Measurements from ENCODE around the gene PXMP4. TPM values are rescaled to one million over a fixed set of nuclear protein-coding genes. Genes with fewer than 3 reads are reported as not detected.
A peak's percentile ranks its signal among the peaks of the same experiment; 100 is the strongest.

The PXMP4 gene
- total and polyA plus RNA-seq, 9 of the 15 experiments (the other 6 are each of a cell fraction or from before 2014, with no cell fraction given): 4.8 to 29.1 (median 6.8) TPM

GRCh38 chr20:33687370-33687915, 32.7 kb downstream of the PXMP4 start:
- no peak overlapping the region for H3K4me2 ChIP-seq (ENCODE audit: insufficient read depth, low read length)
- peaks cover 25% of the 10 kb centered on the region for H3K79me2 ChIP-seq (ENCODE audit: control insufficient read depth, insufficient read depth, low read length)
- no peaks in the 10 kb centered on the region for H3K9me1 ChIP-seq (ENCODE audit: control insufficient read depth, insufficient read depth, low read length)
- TF ChIP-seq SPI1 (IDR thresholded peaks at IDR 0.05; ENCODE audit: borderline replicate concordance, low read depth, low read length) (peak; percentile 71), ZNF253 (CRISPR knock-in tag; conservative IDR thresholded peaks at IDR 0.05) (no peak), ZNF133 (CRISPR knock-in tag; IDR thresholded peaks at IDR 0.05) (no peak)
- H4K20me1 ChIP-seq (replicated peaks; ENCODE audit: control insufficient read depth, insufficient read depth, low read length): peaks cover 14% of the 10 kb centered on the region; the same call in 1 of the 2 replicates
- ChIA-PET POLR2A (interaction anchor here (0.9 to 1.0 kb wide), 2 partner anchors 9 to 18 kb away, joined by 4 read pairs; no protein-coding TSS in a partner anchor), CTCF (ENCODE audit: low intra/inter-chr PET ratio) (no interaction called here)
- no TSS peak for BruUV-seq (replicated peaks)
- H3K9me3 ChIP-seq (replicated peaks; ENCODE audit: control insufficient read depth, insufficient read depth, low read depth, low read length): no peaks in the 10 kb centered on the region
- intact Hi-C loops (cut with micrococcal nuclease) (loop anchor here (5.0 kb wide), 2 partner anchors 45 to 125 kb away; partner anchors contain the start of genes CHMP4B and ZNF341), in situ Hi-C loops (cut with MboI) (no loop called here)
- peak overlapping the region; percentile 53; the same call in 1 of the 2 replicates for H2AFZ ChIP-seq (ENCODE audit: low read depth, low read length)
- H3K4me3 ChIP-seq: no peak overlapping the region
- DNase-seq (ENCODE audit: extremely low read depth in 1 of 4, low spot score in 3 of 4) (no peak), FAIRE-seq (no peak), ATAC-seq (no peak)
- H3K4me1 ChIP-seq (replicated peaks in 1 of 2; ENCODE audit: control insufficient read depth in 2 of 2, insufficient read depth in 2 of 2, low read length in 2 of 2): peaks cover 40 to 59% of the 10 kb centered on the region in 2 experiments
- WGBS (ENCODE audit: insufficient coverage, low coverage, missing lambda C conversion rate): 59% methylated on average over 8 of the region's 8 CpGs
- H3K36me3 ChIP-seq (ENCODE audit: control insufficient read depth, insufficient read depth, low read length): peaks cover 7% of the 10 kb centered on the region; the same call in 1 of the 3 replicates
- no peaks in the 10 kb centered on the region for H3K27me3 ChIP-seq (ENCODE audit: control insufficient read depth in 2 of 2, insufficient read depth in 2 of 2, low read length in 2 of 2)
- H3K27ac ChIP-seq (ENCODE audit: extremely low read depth, low read depth, low read length): no peak overlapping the region
- no peak overlapping the region; a peak in 1 of 4 replicates for H3K9ac ChIP-seq (ENCODE audit: insufficient read depth in 1 of 2, low read depth in 2 of 2, low read length in 2 of 2)

GRCh38 chr20:33686984-33687366, 33.1 kb downstream of the PXMP4 start:
- peaks cover 14% of the 10 kb centered on the region; the same call in 1 of the 2 replicates for H4K20me1 ChIP-seq (replicated peaks; ENCODE audit: control insufficient read depth, insufficient read depth, low read length)
- no peak for FAIRE-seq
- in situ Hi-C loops (cut with MboI) (no loop called here), intact Hi-C loops (cut with micrococcal nuclease) (loop anchor here (5.0 kb wide), 2 partner anchors 45 to 125 kb away; partner anchors contain the start of genes CHMP4B and ZNF341)
- no peaks in the 10 kb centered on the region for H3K27me3 ChIP-seq (ENCODE audit: control insufficient read depth in 2 of 2, insufficient read depth in 2 of 2, low read length in 2 of 2)
- H3K9me3 ChIP-seq (replicated peaks; ENCODE audit: control insufficient read depth, insufficient read depth, low read depth, low read length): no peaks in the 10 kb centered on the region
- no peaks in the 10 kb centered on the region for H3K9me1 ChIP-seq (ENCODE audit: control insufficient read depth, insufficient read depth, low read length)
- peaks cover 30% of the 10 kb centered on the region for H3K79me2 ChIP-seq (ENCODE audit: control insufficient read depth, insufficient read depth, low read length)
- CTCF ChIA-PET (ENCODE audit: low intra/inter-chr PET ratio): no interaction called here
- H3K4me3 ChIP-seq: no peak overlapping the region
- H3K27ac ChIP-seq (ENCODE audit: extremely low read depth, low read depth, low read length): no peak overlapping the region; the same call in 2 of the 3 replicates
- WGBS (ENCODE audit: insufficient coverage, low coverage, missing lambda C conversion rate): 51% methylated on average over 14 of the region's 14 CpGs
- H3K36me3 ChIP-seq (ENCODE audit: control insufficient read depth, insufficient read depth, low read length): peaks cover 7% of the 10 kb centered on the region; the same call in 1 of the 3 replicates
- peak overlapping the region; percentile 53 for H2AFZ ChIP-seq (ENCODE audit: low read depth, low read length)
- no TSS peak for BruUV-seq (replicated peaks)
- POLR2A ChIA-PET: interaction anchor here (0.9 to 1.0 kb wide), 2 partner anchors 9 to 19 kb away, joined by 4 read pairs; no protein-coding TSS in a partner anchor
- peaks cover 40 to 63% of the 10 kb centered on the region in 2 experiments for H3K4me1 ChIP-seq (replicated peaks in 1 of 2; ENCODE audit: control insufficient read depth in 2 of 2, insufficient read depth in 2 of 2, low read length in 2 of 2)
- no peak for ATAC-seq
- peak overlapping the region; percentile 55 for H3K4me2 ChIP-seq (ENCODE audit: insufficient read depth, low read length)
- H3K9ac ChIP-seq (ENCODE audit: insufficient read depth in 1 of 2, low read depth in 2 of 2, low read length in 2 of 2): peak overlapping the region in 1 of 2 experiments; percentile 59; a peak in 1 of 4 replicates
- DNase-seq (ENCODE audit: extremely low read depth in 1 of 4, low spot score in 3 of 4): no peak
- TF ChIP-seq SUPT5H (IDR thresholded peaks at IDR 0.05) (no peak), SREBF2 (CRISPR knock-in tag; IDR thresholded peaks at IDR 0.05) (no peak), RBM25 (IDR thresholded peaks at IDR 0.05; ENCODE audit: low read depth, low read length, severe bottlenecking) (no peak), ADNP (tag; IDR thresholded peaks at IDR 0.05) (no peak), RERE (CRISPR knock-in tag; IDR thresholded peaks at IDR 0.05; ENCODE audit: borderline replicate concordance) (no peak), ASH1L (IDR thresholded peaks at IDR 0.05; ENCODE audit: borderline replicate concordance, low read depth, partially characterized antibody) (no peak), ZNF347 (CRISPR knock-in tag; IDR thresholded peaks at IDR 0.05; ENCODE audit: low read depth) (no peak)
